GM12878 (cell line): Measurements from ENCODE around the gene GRHL1. TPM values are rescaled to one million over a fixed set of nuclear protein-coding genes. Genes with fewer than 3 reads are reported as not detected.
A peak's percentile ranks its signal among the peaks of the same experiment; 100 is the strongest.

Experiments used
- CTCF ChIP-seq, 3 experiments: IDR thresholded peaks in 2 of 3; conservative IDR thresholded peaks in 1 of 3; 2 replicates each; pipeline ENCODE4 v1.5.1; 2011; ENCODE audit warnings: low read depth in 3 of 3, low read length in 3 of 3, mild to moderate bottlenecking in 3 of 3, control low read depth in 2 of 3, moderate library complexity in 2 of 3, inconsistent platforms in 1 of 3, mixed read lengths in 1 of 3; ENCODE audit not compliant: control insufficient read depth in 2 of 3, insufficient read depth in 1 of 3; ENCODE audit errors: extremely low read depth in 1 of 3
- CUX1 ChIP-seq: IDR thresholded peaks from 2 replicates; pipeline ENCODE4 v1.6.1; 2012; ENCODE audit warnings: improper control_type of control experiment, low read depth, low read length; ENCODE audit not compliant: insufficient replicate concordance
- E4F1 ChIP-seq: fragments of 450-650 bp; IDR thresholded peaks from 2 replicates; pipeline ENCODE4 v1.6.1; 2018; ENCODE audit warnings: borderline replicate concordance, mild to moderate bottlenecking; ENCODE audit not compliant: partially characterized antibody
- IRF5 ChIP-seq: fragments of 450-650 bp; IDR thresholded peaks from 2 replicates; pipeline ENCODE4 v1.6.1; 2017; ENCODE audit warnings: borderline replicate concordance
- NFYB ChIP-seq: IDR thresholded peaks from 2 replicates; pipeline ENCODE4 v1.6.1; 2011; ENCODE audit warnings: low read depth, mild to moderate bottlenecking, low read length, improper control_type of control experiment, moderate library complexity; ENCODE audit not compliant: insufficient read depth
- SKIL ChIP-seq: fragments of 450-650 bp; IDR thresholded peaks from 2 replicates; pipeline ENCODE4 v1.6.1; 2017; ENCODE audit warnings: mild to moderate bottlenecking, low read depth, inconsistent platforms; ENCODE audit not compliant: poor library complexity, severe bottlenecking
- SMARCA5 ChIP-seq: fragments of 450-650 bp; IDR thresholded peaks from 2 replicates; pipeline ENCODE4 v1.6.1; 2017; ENCODE audit warnings: mild to moderate bottlenecking
- TARDBP ChIP-seq: IDR thresholded peaks from 2 replicates; pipeline ENCODE4 v1.6.1; 2016; ENCODE audit warnings: borderline replicate concordance
- TCF3 ChIP-seq: IDR thresholded peaks from 2 replicates; pipeline ENCODE4 v1.6.1; 2012; ENCODE audit warnings: low read depth, mild to moderate bottlenecking, low read length, borderline replicate concordance; ENCODE audit not compliant: insufficient read depth
- WRNIP1 ChIP-seq: IDR thresholded peaks from 2 replicates; pipeline ENCODE4 v1.6.1; 2011; ENCODE audit warnings: low read depth, low read length, improper control_type of control experiment, borderline replicate concordance
- ZBTB33 ChIP-seq: fragments of 450-650 bp; IDR thresholded peaks from 2 replicates; pipeline ENCODE4 v1.6.1; 2017; ENCODE audit warnings: mild to moderate bottlenecking
- ZNF622 ChIP-seq: fragments of 450-650 bp; IDR thresholded peaks from 2 replicates; pipeline ENCODE4 v1.6.1; 2017; ENCODE audit warnings: mild to moderate bottlenecking, inconsistent platforms
- polyA plus RNA-seq, 11 experiments: library from polyadenylated mRNA; depleted of rRNA in 4 of 11; unstranded in 6 of 11; stranded (reverse) in 5 of 11; fragments of >200 nt; fragmentation: Nextera tagmentation in 4 of 11; fragmentation: Illumina TruSeq in 1 of 11; extraction: Ambion mirVana in 4 of 11; extraction: Trizol in 1 of 11; gene quantifications; 1 replicate in 1 of 11; 2 replicates in 10 of 11; pipeline versions ENCODE4 v1.2.1 to v1.2.3, GENCODE V29; 2011 to 2016; ENCODE audit warnings: inconsistent platforms in 2 of 11, missing spikeins in 2 of 11, low read depth in 1 of 11
- total RNA-seq, 4 experiments: library from RNA; depleted of rRNA in 3 of 4; stranded (reverse); fragments of >200 nt in 3 of 4; fragmentation: Illumina TruSeq in 1 of 4; extraction: Trizol in 1 of 4; gene quantifications; 2 replicates each; pipeline versions ENCODE4 v1.2.1 to v1.2.3, GENCODE V29; 2013 to 2021

The GRHL1 gene
- total and polyA plus RNA-seq, 10 of the 15 experiments (the other 5 are each of a cell fraction or from before 2014, with no cell fraction given) = 0.09 to 0.81 (median 0.28) TPM; not detected in 1

GRCh38 chr2:9914384-9915065, 37.0 kb upstream of the GRHL1 start (continued):
- TF ChIP-seq CTCF (IDR thresholded peaks at IDR 0.05 in 2 of 3, conservative IDR thresholded peaks at IDR 0.05 in 1 of 3; ENCODE audit: control insufficient read depth in 2 of 3, extremely low read depth in 1 of 3, insufficient read depth in 1 of 3, low read depth in 3 of 3, low read length in 3 of 3) = peak; percentile 44 to 78 (median 44); a peak in 5 of 6 replicates
- no peak for TF ChIP-seq NFYB
- peak; percentile 49; the same call in 1 of the 2 replicates for TF ChIP-seq SMARCA5
- TF ChIP-seq TCF3 = peak; percentile 98
- TF ChIP-seq ZNF622 = no peak
- no peak for TF ChIP-seq ZBTB33
- no peak for TF ChIP-seq TARDBP
- no peak for TF ChIP-seq E4F1
- TF ChIP-seq WRNIP1 = no peak
- no peak for TF ChIP-seq IRF5
- no peak for TF ChIP-seq SKIL
- no peak for TF ChIP-seq CUX1
